C4-2B (cell line): ENCODE results near the gene SMARCE1.
"Not testable (repeated sequence)": the region's sequence is repeated elsewhere in the genome, so short reads cannot be mapped to it uniquely, and the experiment has no call there.

Experiments
- H3K27ac ChIP-seq: fragments of 450-650 bp; 2 replicates; pipeline ENCODE4 v1.5.1; 2017
- CTCF ChIP-seq: fragments of 450-650 bp; conservative IDR thresholded peaks from 2 replicates; pipeline ENCODE4 v1.5.1; 2017; ENCODE audit warnings: mild to moderate bottlenecking
- ZFX ChIP-seq: fragments of 450-650 bp; IDR thresholded peaks from 2 replicates; pipeline ENCODE4 v1.6.1; 2017

Gene SMARCE1

GRCh38 chr17:40597156-40597555 lies 50.5 kb downstream of the SMARCE1 start:
- no peak overlapping the region for H3K27ac ChIP-seq
- no peak for TF ChIP-seq CTCF
- no peak for TF ChIP-seq ZFX

DNA sequence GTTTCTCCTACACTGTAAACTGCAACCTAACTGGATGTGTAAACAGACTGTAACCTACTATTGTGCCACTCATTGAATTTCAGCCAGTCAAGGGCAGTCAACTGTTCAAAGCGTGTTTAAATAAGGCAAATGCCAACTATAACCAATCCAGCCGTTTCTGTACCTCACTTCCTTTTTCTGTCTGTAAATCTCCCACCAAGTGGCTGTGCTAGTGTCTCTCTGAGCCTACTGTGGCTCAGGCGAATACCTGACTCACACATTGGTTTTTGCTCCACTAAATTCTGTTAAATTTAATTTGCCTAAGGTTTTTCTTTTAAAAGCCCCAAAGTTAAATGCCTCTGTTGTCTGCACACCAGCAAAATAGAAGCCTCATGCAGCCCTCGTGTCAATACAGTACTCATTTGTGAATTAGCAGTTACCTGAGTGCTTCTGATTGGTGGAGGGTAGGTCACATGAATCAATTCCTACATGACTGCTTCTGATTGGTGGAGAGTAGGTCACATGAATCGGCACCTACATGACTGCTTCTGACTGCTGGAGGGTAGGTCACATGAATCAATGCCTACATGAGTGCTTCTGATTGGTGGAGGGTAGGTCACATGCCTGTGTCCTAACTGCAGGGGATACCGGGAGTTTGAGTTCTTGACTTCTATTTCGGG lies 51.2 kb downstream of the SMARCE1 start:
- TF ChIP-seq ZFX, result no peak
- no peak for TF ChIP-seq CTCF
- H3K27ac ChIP-seq, result no peak overlapping the region

DNA sequence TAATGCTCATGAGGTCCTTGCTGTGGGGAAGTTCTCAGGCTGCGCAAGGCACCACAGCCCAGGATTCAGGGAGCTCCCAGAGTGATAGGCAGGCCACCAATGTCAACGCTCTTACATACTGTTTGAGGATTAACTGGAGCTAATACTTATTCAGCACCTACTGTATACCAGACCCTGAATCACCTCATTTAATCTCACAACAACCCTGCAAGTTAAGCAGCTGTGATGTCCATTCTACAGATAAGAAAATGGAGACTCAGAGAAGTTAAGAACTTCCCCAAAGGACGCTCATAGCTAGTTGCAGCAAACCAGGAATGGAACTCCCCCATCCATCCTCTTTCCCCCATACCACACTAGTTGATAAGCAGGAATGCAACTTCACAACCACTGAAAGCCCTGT lies 56.9 kb downstream of the SMARCE1 start:
- no peak overlapping the region for H3K27ac ChIP-seq
- TF ChIP-seq CTCF (no peak), ZFX (no peak)

GRCh38 chr17:40588552-40588951 lies 59.1 kb downstream of the SMARCE1 start:
- H3K27ac ChIP-seq, result no peak overlapping the region
- TF ChIP-seq ZFX (no peak), CTCF (no peak)

DNA sequence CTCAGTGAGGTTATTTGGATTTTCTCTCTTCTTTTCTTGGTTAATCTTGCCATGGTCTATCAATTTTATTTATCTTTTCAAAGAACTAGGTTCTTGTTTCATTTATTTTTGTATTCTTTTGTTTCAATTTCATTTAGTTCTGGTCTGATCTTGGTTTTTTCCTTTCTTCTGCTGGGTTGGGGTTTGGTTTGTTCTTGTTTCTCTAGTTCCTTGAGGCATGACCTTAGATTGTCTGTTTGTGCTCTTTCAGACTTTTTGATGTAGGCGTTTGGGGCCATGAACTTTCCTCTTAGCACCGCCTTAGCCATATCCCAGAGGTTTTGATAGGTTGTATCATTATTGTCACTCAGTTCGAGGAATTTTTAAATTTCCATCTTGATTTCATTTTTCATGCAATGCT lies 61.4 kb downstream of the SMARCE1 start:
- H3K27ac ChIP-seq, result not testable (repeated sequence)

DNA sequence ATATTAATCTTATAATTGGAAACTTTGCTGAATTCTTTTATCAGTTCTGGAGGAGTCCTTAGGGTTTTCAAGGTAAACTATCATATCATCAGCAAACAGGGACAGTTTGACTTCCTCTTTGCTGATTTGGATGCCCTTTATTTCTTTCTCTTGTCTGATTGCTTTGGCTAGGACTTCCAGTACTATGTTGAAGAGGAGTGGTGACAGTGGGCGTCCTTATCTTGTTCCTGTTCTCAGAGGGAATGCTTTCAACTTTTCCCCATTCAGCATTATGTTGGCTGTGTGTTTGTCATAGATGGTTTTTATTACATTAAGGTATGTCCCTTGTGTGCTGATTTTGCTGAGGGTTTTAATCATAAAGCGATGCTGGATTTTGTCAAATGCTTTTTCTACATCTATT lies 62.7 kb downstream of the SMARCE1 start:
- H3K27ac ChIP-seq, result not testable (repeated sequence)

DNA sequence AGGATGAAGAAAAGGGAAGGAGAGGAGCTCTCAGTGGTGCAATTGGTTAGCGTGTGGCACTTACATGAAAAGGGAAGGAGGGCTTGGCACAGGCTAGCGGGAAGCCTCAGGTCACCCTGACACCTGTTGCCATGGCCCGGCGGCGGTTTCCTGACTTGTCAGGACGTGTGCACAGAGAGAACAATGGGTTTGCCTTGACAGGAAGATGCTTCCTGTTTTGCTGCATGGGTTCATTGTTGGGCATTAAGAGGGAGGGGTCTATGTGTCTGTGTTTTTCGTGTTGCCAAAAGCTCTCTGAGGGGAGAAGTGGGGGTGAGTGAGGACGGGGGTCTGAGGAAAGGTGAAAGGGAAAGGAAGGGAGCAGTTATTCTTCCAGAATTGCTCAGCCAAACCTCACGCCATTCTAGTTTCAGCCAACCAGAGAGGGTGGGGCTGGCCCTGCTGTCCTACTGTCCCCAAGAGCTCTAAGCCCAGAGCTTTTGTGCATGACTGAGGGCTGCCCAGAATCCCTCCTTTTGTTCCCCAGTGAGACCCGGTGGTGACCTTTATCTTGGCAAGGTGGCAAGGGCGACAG lies 65.2 kb downstream of the SMARCE1 start:
- H3K27ac ChIP-seq, result no peak overlapping the region
- TF ChIP-seq ZFX, result no peak
- TF ChIP-seq CTCF, result no peak

GRCh38 chr17:40580140-40580539 lies 67.5 kb downstream of the SMARCE1 start:
- no peak for TF ChIP-seq ZFX
- TF ChIP-seq CTCF, result no peak
- H3K27ac ChIP-seq, result no peak overlapping the region
